ENCODE results near the gene ANP32D.
"Not testable (repeated sequence)": the region's sequence is repeated elsewhere in the genome, so short reads cannot be mapped to it uniquely, and the experiment has no call there.

ANP32D gene

DNA sequence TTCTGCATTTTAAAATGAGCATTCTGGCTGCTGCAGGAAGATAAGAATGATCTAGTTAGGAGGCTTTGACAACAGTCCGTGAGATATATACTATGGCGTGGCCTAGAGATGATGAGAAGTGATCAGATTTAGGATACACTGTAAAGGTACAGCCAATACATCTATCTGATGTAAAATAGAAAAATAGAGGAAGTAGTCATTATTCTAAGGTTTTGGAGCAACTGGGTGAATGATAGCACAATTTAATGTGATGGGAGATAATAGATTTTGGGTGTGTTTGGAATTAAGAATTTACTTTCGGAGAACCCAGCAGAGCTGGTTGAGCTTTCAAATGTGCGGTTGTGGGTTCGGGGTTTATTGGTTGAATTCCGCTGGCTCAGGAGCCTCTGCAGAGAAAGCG lies at the start of gene ANP32D:
Gene ANP32D, plus strand, starts transcription at position 301 of the 400 bp plus-strand sequence. CDS start 106 bp downstream, outside the sequence.
- no peak for FAIRE-seq

DNA sequence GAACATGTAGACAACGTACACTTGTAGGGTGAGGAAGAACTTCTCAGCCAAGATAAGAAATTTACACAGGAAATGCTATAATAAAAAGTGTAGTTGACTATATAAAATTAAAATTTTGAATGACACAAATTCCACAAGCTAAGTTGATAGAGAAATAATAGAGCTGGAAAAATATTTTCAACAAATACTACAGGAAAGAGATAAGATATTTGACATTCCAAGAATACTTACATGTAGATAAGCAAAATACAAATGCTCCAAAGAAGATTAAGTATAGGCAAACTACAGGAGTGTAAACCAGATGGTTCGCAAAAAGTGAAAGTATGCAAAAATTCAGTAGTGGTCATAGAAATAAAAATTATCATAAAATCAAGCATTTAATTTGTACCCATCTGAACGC lies 49.2 kb upstream of the ANP32D start:
- FAIRE-seq = no peak

DNA sequence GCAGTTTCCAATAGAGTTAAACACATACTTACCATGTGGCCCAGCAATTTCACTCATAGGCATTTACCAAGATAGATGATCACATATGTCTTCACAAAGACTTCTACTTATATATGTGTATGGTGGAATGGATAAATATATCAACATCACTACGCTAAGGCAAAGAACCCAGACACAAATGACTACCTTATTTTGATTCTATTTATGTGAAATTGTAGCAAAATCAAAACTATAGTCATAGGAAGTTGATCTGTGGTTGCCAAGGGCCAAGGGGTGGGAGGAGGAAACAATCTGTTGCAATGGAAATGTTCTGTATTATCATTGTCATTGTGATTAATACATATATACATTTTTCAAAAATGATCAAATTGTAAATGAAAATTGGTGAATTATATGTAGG lies 47.7 kb upstream of the ANP32D start:
- no peak for FAIRE-seq

DNA sequence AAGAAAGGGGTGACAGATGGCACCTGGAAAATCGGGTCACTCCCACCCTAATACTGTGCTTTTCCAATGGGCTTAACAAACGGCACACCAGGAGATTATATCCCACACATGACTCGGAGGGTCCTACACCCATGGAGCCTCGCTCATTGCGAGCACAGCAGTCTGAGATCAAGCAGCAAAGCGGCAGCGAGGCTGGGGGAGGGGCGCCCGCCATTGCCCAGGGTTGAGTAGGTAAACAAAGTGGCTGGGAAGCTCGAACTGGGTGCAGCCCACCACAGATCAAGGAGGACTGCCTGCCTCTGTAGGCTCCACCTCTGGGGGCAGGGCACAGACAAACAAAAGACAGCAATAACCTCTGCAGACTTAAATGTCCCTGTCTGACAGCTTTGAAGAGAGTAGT lies 38.3 kb upstream of the ANP32D start:
- not testable (repeated sequence) for FAIRE-seq

- FAIRE-seq = no peak
Measured at GRCh38 chr12:48441069-48441468, 31.3 kb upstream of the ANP32D start.

- no peak for FAIRE-seq
Measured at GRCh38 chr12:48442179-48442847, 30.0 kb upstream of the ANP32D start.

DNA sequence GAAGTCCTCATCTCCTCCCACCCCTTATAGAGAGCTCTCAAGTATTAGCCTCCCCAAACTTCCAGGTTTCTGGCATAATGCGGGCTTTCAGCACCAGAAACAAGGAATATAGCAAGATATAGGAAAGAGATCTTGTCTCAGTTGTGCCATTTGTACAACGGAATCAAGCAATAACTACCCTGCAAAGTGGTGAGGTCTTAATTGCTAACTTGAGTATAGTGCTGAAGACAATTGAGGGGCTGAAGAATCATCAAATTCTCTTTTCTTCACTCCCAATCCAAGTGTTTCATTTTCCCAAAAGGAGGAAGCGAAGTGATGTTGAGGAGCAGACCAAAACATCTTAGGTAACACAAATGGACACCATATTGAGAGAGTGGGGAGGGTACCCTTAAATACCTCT lies 26.8 kb upstream of the ANP32D start:
- no peak for FAIRE-seq

- no peak for FAIRE-seq
Measured at GRCh38 chr12:48446161-48446776, 26.1 kb upstream of the ANP32D start.

GRCh38 chr12:48447755-48448154 lies 24.6 kb upstream of the ANP32D start:
- FAIRE-seq = no peak

GRCh38 chr12:48451372-48451771 lies 21.0 kb upstream of the ANP32D start:
- no peak for FAIRE-seq

GRCh38 chr12:48452961-48453360 lies 19.4 kb upstream of the ANP32D start:
- not testable (repeated sequence) for FAIRE-seq

- FAIRE-seq = peak; percentile 85
Measured at GRCh38 chr12:48454667-48455066, 17.7 kb upstream of the ANP32D start.

DNA sequence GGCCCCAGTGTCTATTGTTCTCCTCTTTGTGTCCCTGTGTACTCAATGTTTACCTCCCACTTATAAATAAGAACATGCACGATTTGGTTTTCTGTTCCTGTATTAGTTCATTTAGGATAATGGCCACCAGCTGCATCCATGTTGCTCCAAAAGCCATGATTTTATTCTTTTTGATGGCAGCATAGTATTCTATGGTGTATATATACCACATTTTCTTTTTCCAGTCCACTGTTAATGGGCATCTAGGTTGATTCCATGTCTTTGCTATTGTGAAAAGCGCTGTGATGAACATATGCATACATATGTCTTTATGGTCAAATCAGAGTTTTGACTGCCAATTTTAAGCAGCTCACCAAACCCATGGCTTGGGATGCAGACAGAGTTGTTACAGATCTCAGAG lies 17.2 kb upstream of the ANP32D start:
- no peak for FAIRE-seq

- no peak for FAIRE-seq
Measured at GRCh38 chr12:48459259-48459658, 13.1 kb upstream of the ANP32D start.

DNA sequence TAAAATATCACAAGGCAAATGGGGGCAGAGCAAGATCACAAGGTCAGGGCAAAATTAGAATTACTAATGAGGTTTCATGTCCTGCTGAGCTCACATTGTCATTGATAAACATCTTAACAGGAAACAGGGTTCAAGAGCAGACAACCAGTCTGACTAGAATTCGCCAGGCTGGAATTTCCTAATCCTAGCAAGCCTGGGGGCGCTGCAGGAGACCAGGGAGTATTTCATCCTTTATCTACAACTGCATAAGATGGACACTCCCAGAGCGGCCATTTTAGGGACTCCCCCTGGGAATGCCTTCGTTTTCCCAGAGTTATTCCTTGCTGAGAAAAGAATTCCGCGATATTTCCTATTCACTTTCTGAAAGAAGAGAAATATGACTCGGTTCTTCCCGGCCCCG lies 3.3 kb upstream of the ANP32D start:
- not testable (repeated sequence) for FAIRE-seq

DNA sequence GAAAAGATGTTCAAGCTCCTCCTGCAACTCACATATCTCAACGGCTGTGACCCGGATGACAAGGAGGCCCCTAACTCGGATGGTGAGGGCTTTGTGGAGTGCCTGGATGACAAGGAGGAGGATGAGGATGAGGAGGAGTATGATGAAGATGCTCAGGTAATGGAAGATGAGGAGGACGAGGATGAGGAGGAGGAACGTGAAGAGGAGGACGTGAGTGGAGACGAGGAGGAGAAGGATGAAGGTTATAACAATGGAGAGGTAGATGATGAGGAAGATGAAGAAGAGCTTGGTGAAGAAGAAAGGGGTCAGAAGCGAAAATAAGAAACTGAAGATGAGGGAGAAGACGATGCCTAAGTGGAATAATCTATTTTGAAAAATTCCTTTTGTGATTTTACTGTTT lies 702 bp downstream of the ANP32D start:
- no peak for FAIRE-seq

DNA sequence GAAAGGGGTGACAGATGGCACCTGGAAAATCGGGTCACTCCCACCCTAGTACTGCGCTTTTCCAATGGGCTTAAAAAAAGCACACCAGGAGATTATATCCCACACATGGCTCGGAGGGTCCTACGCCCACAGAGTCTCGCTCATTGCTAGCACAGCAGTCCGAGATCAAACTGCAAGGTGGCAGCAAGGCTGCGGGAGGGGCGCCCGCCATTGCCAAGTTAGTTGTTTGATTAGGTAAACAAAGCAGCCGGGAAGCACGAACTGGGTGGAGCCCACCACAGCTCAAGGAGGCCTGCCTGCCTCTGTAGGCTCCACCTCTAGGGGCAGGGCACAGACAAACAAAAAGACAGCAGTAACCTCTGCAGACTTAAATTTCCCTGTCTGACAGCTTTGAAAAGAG lies 2.1 kb downstream of the ANP32D start:
- not testable (repeated sequence) for FAIRE-seq

- no peak for FAIRE-seq
Measured at GRCh38 chr12:48482198-48482597, 9.8 kb downstream of the ANP32D start, which contains the start of gene C12orf54. TSS of gene C12orf54 (plus strand) at chr12:48482498. CDS start at chr12:48483297, 799 bp downstream.

DNA sequence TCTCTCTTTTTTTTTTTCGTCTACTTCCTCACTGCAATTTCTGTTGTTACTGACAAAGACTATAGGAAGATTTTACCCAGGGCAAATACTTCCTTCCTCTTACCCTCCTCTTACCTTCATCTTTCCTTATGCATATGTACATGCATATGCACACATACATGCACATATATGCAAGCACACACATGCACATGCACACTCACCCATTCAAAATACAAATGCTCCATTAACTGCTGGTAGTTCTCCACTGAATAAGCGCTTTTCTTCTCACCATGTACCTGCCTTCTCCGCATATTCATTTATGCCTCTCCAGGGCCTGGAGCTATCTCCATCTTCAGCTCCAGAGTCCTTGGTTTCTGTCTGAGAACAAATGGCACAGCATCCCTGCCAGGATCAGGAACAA lies 10.6 kb downstream of the ANP32D start:
- FAIRE-seq = no peak

- no peak for FAIRE-seq
Measured at GRCh38 chr12:48486261-48486660, 13.9 kb downstream of the ANP32D start.

DNA sequence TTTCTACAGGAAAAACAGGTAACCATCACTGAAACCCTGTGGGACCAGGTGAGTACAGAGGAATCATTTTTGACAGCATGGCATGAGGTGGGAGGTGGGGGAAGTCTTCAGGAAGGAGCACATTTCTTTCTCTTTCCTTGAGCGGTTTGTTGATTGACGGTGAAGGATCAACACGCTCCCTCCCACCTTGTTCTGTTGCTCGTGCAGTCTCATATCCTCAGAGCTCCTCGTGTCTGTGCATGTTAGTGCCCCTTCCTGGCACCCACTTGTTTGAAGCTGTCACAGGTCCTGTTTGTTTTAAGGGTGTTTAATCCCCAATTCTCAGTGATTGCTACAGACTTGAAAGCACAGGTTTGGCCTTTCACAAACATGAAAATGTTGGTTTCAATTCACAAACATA lies 14.3 kb downstream of the ANP32D start:
- no peak for FAIRE-seq

DNA sequence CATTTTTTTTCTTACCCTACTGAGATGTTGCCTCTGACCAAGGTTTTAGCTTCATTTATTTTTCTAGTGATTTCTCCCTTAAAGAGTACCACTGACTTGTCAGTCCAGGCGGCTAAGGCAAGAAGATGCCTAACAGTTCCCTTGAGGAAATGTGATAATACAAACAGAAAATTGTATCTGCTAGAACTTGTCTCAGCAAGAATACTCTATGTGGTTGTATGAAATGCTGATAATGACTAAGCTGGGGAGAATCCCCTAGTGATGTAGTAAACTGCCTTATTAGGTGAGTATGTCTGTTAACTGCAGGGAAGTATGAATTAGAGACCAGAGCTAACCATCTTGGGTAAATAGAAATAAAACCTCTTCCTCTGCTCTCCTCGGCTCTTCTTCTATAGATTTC lies 16.7 kb downstream of the ANP32D start:
- FAIRE-seq = no peak

GRCh38 chr12:48489456-48489855 lies 17.1 kb downstream of the ANP32D start:
- not testable (repeated sequence) for FAIRE-seq

- FAIRE-seq = not testable (repeated sequence)
Measured at GRCh38 chr12:48500281-48500680, 27.9 kb downstream of the ANP32D start.

DNA sequence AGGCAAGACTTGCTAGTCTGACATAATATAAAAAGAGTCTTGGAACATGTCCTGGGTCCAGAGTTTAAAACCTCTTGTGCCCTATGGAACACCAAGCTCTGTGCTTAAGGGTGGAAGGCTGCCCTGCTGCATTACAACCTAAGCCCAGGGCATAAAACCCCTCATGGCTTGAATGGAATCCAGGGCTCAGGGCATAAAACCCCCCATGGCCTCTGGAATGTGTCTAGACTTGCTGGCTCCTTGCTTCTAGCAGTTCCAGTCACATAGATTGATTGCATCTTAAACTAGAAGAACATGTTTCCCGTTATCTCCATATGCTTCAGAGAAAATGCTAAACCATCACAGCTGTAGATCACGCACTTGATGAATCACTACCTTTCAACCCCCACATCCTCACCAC lies 34.5 kb downstream of the ANP32D start:
- not testable (repeated sequence) for FAIRE-seq

Measured in A204.1 (cell line).